BLaER1 treated with 17β-estradiol and CSF1 and Interleukin-3, amounts not matched to agents 10 nM and 100 nM (cell line): ENCODE results near the gene HSPA5.

ENCODE experiments used
- H3K27ac ChIP-seq, 11 experiments: shearing (Covaris generic); formaldehyde crosslinking; 2 replicates each; pipeline ENCODE4 v1.8.1; 2022
- H3K27me3 ChIP-seq, 11 experiments: shearing (Covaris generic); formaldehyde crosslinking; 2 replicates each; pipeline ENCODE4 v1.8.1; 2022
- H3K36me3 ChIP-seq, 11 experiments: shearing (Covaris generic); formaldehyde crosslinking; 2 replicates each; pipeline ENCODE4 v1.8.1; 2022
- H3K4me1 ChIP-seq, 10 experiments: shearing (Covaris generic); formaldehyde crosslinking; 2 replicates each; pipeline ENCODE4 v1.8.1; 2022
- H3K4me2 ChIP-seq, 11 experiments: shearing (Covaris generic); formaldehyde crosslinking; 2 replicates each; pipeline ENCODE4 v1.8.1; 2022
- H3K4me3 ChIP-seq, 10 experiments: shearing (Covaris generic); formaldehyde crosslinking; 2 replicates each; pipeline ENCODE4 v1.8.1; 2022
- H3K9ac ChIP-seq, 11 experiments: shearing (Covaris generic); formaldehyde crosslinking; 2 replicates each; pipeline ENCODE4 v1.8.1; 2022
- H3K9me3 ChIP-seq, 11 experiments: shearing (Covaris generic); formaldehyde crosslinking; replicated peaks in 1 of 11; 2 replicates each; pipeline ENCODE4 v1.8.1; 2022
- H4K20me1 ChIP-seq, 11 experiments: shearing (Covaris generic); formaldehyde crosslinking; 2 replicates each; pipeline ENCODE4 v1.8.1; 2022
- Cebpa-rat ChIP-seq, 11 experiments: shearing (Covaris generic); IDR thresholded peaks; 2 replicates each; pipeline ENCODE4 v1.8.1; 2022

The HSPA5 gene

GRCh38 chr9:125189011-125189360 lies 52.2 kb downstream of the HSPA5 start:
- H3K9me3 ChIP-seq = peaks cover 0 to under 1% (median 0%) of the 10 kb centered on the region in 11 experiments; a peak in 2 of 22 replicates
- H3K27me3 ChIP-seq = no peaks in the 10 kb centered on the region
- TF ChIP-seq Cebpa-rat (IDR thresholded peaks at IDR 0.05) = no peak
- H3K36me3 ChIP-seq = peaks cover 12 to 39% (median 25%) of the 10 kb centered on the region in 11 experiments
- peak overlapping the region; percentile 74 to 95 (median 86) for H3K4me2 ChIP-seq
- peak overlapping the region; percentile 84 to 98 (median 93) for H3K27ac ChIP-seq
- H3K4me3 ChIP-seq = peak overlapping the region; percentile 85 to 100 (median 91)
- H4K20me1 ChIP-seq = peaks cover 40 to 55% (median 53%) of the 10 kb centered on the region in 11 experiments; a peak in 20 of 22 replicates
- peak overlapping the region; percentile 89 to 99 (median 96) for H3K9ac ChIP-seq
- peaks cover 28 to 40% (median 33%) of the 10 kb centered on the region in 10 experiments for H3K4me1 ChIP-seq
